ENCODE results near the gene ASIC5.

ASIC5 gene

GRCh38 chr4:155881555-155881954 lies 15.5 kb upstream of the ASIC5 start:
- no peak for DNase-seq (ENCODE audit: extremely low read depth in 1 of 2, low read depth in 1 of 2)

- no peak for DNase-seq (ENCODE audit: extremely low read depth in 1 of 2, low read depth in 1 of 2)
Measured at GRCh38 chr4:155879767-155880166, 13.7 kb upstream of the ASIC5 start.

- DNase-seq (ENCODE audit: extremely low read depth in 1 of 2, low read depth in 1 of 2): no peak
Measured at GRCh38 chr4:155878611-155879010, 12.5 kb upstream of the ASIC5 start.

- no peak for DNase-seq (ENCODE audit: extremely low read depth in 1 of 2, low read depth in 1 of 2)
Measured at GRCh38 chr4:155877971-155878370, 11.9 kb upstream of the ASIC5 start.

GRCh38 chr4:155875878-155876277 lies 9.8 kb upstream of the ASIC5 start:
- no peak for DNase-seq (ENCODE audit: extremely low read depth in 1 of 2, low read depth in 1 of 2)

GRCh38 chr4:155855897-155856296 lies 10.2 kb downstream of the ASIC5 start:
- no peak for DNase-seq (ENCODE audit: extremely low read depth in 1 of 2, low read depth in 1 of 2)

- no peak for DNase-seq (ENCODE audit: extremely low read depth in 1 of 2, low read depth in 1 of 2)
Measured at GRCh38 chr4:155854582-155855226, 11.4 kb downstream of the ASIC5 start.

GRCh38 chr4:155853189-155853588 lies 12.9 kb downstream of the ASIC5 start:
- no peak for DNase-seq (ENCODE audit: extremely low read depth in 1 of 2, low read depth in 1 of 2)

GRCh38 chr4:155849042-155849441 lies 17.0 kb downstream of the ASIC5 start:
- no peak for DNase-seq (ENCODE audit: extremely low read depth in 1 of 2, low read depth in 1 of 2)

- DNase-seq (ENCODE audit: extremely low read depth in 1 of 2, low read depth in 1 of 2): no peak
Measured at GRCh38 chr4:155846929-155847328, 19.1 kb downstream of the ASIC5 start.

GRCh38 chr4:155842080-155842479 lies 24.0 kb downstream of the ASIC5 start:
- DNase-seq (ENCODE audit: extremely low read depth in 1 of 2, low read depth in 1 of 2): no peak

- DNase-seq (ENCODE audit: extremely low read depth in 1 of 2, low read depth in 1 of 2): no peak
Measured at GRCh38 chr4:155837203-155837796, 28.8 kb downstream of the ASIC5 start.

GRCh38 chr4:155832664-155833063 lies 33.4 kb downstream of the ASIC5 start:
- no peak for DNase-seq (ENCODE audit: extremely low read depth in 1 of 2, low read depth in 1 of 2)

GRCh38 chr4:155828628-155829027 lies 37.4 kb downstream of the ASIC5 start:
- DNase-seq (ENCODE audit: extremely low read depth in 1 of 2, low read depth in 1 of 2): no peak

- DNase-seq (ENCODE audit: extremely low read depth in 1 of 2, low read depth in 1 of 2): no peak
Measured at GRCh38 chr4:155822572-155822971, 43.5 kb downstream of the ASIC5 start.

- no peak for DNase-seq (ENCODE audit: extremely low read depth in 1 of 2, low read depth in 1 of 2)
Measured at GRCh38 chr4:155820887-155821518, 45.1 kb downstream of the ASIC5 start.

GRCh38 chr4:155819066-155819465 lies 47.0 kb downstream of the ASIC5 start:
- DNase-seq (ENCODE audit: extremely low read depth in 1 of 2, low read depth in 1 of 2): no peak

- no peak for DNase-seq (ENCODE audit: extremely low read depth in 1 of 2, low read depth in 1 of 2)
Measured at GRCh38 chr4:155818639-155819038, 47.4 kb downstream of the ASIC5 start.

- no peak for DNase-seq (ENCODE audit: extremely low read depth in 1 of 2, low read depth in 1 of 2)
Measured at GRCh38 chr4:155811083-155811482, 55.0 kb downstream of the ASIC5 start.

GRCh38 chr4:155809835-155810234 lies 56.2 kb downstream of the ASIC5 start:
- no peak for DNase-seq (ENCODE audit: extremely low read depth in 1 of 2, low read depth in 1 of 2)

- DNase-seq (ENCODE audit: extremely low read depth in 1 of 2, low read depth in 1 of 2): no peak
Measured at GRCh38 chr4:155807021-155807420, 59.1 kb downstream of the ASIC5 start.

GRCh38 chr4:155805016-155805415 lies 61.1 kb downstream of the ASIC5 start:
- no peak for DNase-seq (ENCODE audit: extremely low read depth in 1 of 2, low read depth in 1 of 2)

All from activated CD8-positive, alpha-beta memory T cell treated with anti-CD3 and anti-CD28 coated beads for 1 hour (primary cell).